Left kidney (tissue), 2 donors: ENCODE results near the gene NEK5. TPM values are rescaled to one million over a fixed set of nuclear protein-coding genes. Genes with fewer than 3 reads are reported as not detected.

ENCODE experiments used
- DNase-seq: peaks from one replicate; pipeline ENCODE4 v3.0.0-alpha.2; 2013
- polyA plus RNA-seq: library from polyadenylated mRNA; unstranded; fragments of 120-200 nt; gene quantifications from one replicate; pipeline ENCODE4 v1.2.1, GENCODE V29; 2013; ENCODE audit not compliant: insufficient read length

Gene NEK5
- polyA plus RNA-seq, 1 donor: 7.1 TPM

- peak; percentile 99 for DNase-seq
Observed at GRCh38 chr13:52011632-52012511, 117.0 kb downstream of the NEK5 start, which contains the start of gene ALG11. Gene ALG11, plus strand, starts transcription at chr13:52012398. Its CDS starts 21 bp downstream, at chr13:52012419.

GRCh38 chr13:52010890-52011631 lies 117.8 kb downstream of the NEK5 start, which contains the start of gene ATP7B:
Gene ATP7B, minus strand, starts transcription at chr13:52011450. Its CDS starts 113 bp downstream, at chr13:52011337.
- DNase-seq: no peak

GRCh38 chr13:52009946-52010345 lies 118.9 kb downstream of the NEK5 start:
- DNase-seq: no peak

GRCh38 chr13:52006523-52007245 lies 122.2 kb downstream of the NEK5 start:
- DNase-seq: no peak

- DNase-seq: no peak
Observed at GRCh38 chr13:52005841-52006522, 122.9 kb downstream of the NEK5 start.

GRCh38 chr13:52004511-52005170 lies 124.2 kb downstream of the NEK5 start:
- DNase-seq: no peak

DNA sequence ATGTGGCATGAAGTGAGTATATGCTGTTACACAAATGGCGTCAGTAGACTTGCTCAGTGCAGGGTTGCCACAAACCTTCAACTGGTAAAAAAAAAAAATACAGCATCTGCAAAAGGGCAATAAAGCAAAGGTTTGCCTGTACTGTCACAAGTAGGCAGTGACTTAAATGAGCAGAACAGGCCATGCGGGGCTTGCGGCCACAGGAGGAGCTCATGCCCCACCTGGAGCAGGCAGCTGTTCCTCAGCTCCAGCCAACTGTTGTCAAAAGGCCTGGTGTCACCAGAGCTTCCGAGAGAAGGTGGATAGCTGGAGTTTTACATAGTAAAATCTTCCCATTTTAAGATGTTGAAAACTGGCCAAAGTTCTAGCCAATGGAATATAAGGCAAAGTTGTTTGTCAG lies 125.3 kb downstream of the NEK5 start:
- no peak for DNase-seq

- DNase-seq: no peak
Observed at GRCh38 chr13:52002361-52002760, 126.5 kb downstream of the NEK5 start.

- DNase-seq: no peak
Observed at GRCh38 chr13:52001120-52001731, 127.6 kb downstream of the NEK5 start.

GRCh38 chr13:51999921-52000320 lies 129.0 kb downstream of the NEK5 start:
- DNase-seq: no peak

GRCh38 chr13:51999510-51999911 lies 129.4 kb downstream of the NEK5 start:
- DNase-seq: no peak

DNA sequence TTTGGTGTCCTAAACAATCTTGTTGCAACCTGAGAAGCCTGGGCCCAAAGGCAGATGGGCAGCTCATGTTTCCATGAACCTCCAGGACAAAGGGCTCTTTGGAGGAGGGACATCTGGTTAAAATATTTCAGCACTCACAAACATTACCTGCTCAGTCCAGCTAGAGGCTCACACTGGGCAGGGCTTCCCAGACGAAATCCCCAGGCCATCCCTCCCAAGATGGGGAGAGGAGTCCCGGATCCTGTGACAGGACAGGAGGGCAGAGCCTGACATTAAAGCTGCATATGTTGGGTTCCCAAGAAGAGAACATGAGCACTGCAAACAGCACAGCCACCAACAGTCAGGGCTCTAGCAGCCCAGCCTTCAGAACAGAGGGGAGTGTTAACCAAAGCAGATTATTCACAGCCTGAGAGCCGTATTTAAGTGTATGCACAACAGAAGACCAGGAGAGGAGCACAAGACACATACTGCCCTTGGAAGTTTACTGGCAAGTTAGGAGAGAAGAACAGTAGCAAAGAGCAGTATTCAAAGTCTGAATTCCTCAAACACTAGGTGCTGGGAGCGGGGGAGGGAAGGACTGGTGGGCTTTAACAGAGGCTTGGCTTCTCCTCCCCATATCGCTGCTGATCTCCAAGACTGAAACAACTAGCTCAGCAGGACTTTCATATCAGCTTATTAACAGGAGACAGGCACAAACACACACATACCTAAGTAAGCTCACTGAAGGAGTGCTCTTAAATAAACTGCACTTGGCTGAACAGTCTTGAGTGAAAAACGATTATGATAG lies 130.0 kb downstream of the NEK5 start:
- DNase-seq: no peak

DNA sequence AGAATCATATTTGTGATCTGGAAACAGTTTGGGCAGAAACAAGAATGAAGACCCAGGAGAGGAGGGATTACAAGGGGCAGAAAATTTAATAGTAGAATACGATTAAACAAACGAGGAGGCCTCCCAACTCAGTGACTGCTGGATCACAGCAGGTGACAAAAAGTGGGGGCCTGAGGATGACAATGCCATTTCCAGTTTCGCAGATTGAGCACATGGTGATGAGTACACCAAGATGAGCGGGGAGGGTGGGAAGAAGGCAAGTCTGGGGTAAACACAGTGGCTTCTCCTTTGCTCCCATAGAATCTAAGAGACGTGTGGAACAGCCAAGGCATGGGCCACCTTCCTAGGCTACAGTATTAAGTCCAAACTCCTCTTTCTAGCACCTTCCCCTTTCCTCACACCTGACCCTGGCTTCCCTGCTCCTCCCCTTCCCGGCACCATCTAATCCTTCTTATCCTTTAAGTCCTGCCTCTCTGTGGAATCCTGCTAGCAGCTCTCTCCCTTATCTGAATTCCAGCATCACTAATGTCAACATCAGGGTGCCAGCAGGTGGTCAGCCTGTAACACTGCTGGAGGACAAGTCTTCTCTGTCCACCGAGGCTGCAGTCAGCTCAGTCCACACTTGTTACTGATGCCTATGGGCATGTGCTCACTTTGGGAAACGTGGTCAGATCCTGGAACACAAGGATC lies 131.1 kb downstream of the NEK5 start:
- DNase-seq: no peak

GRCh38 chr13:51997186-51997585 lies 131.7 kb downstream of the NEK5 start:
- no peak for DNase-seq

DNA sequence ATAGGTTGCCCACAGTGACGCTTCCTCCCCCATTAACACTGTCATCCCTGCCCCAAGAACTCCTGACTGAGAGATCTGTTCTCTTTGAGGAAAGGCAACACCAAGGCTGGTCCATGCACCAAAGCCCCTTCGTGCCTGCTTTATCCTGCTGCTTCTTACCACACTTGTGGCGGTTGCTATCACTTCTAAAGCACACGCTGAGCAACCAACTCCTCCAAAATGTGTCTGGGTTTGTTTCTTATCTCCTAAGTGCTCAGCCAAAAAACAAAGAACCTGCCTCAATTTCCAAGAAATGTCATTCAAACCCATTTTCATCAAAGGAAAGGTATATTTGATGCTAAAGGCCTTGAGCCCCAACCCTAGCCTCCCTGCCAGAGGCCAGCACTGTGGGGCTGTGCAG lies 132.2 kb downstream of the NEK5 start:
- DNase-seq: no peak

GRCh38 chr13:51995677-51996551 lies 133.0 kb downstream of the NEK5 start:
- DNase-seq: no peak

DNA sequence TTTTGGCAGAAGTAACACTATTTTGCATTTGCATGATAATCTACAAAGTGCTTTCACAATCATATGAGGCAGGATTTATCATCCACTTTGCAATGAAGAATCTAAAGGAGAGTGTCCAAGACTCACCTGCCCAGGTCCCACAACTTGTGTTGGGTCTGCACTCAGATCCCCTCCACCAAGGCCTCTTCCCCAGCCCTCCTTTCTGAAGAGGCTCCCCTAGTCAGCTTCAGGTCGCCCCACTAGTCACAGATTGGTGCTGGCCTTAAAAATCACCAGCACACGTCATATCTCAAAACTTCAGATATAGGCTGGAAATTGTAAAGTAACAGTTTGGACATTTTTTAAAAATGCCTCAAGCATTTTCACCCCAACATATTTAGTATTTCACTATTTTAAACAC lies 135.2 kb downstream of the NEK5 start:
- DNase-seq: no peak

- no peak for DNase-seq
Observed at GRCh38 chr13:51988988-51989618, 139.8 kb downstream of the NEK5 start.
